GM12891 (cell line): Measurements from ENCODE around the gene SLC30A7.
"Not testable (repeated sequence)": the region's sequence is repeated elsewhere in the genome, so short reads cannot be mapped to it uniquely, and the experiment has no call there.

Experiments
- DNase-seq: peaks from one replicate; pipeline ENCODE4 v3.0.0; 2011; ENCODE audit warnings: low spot score; ENCODE audit not compliant: insufficient read length
- FAIRE-seq: peaks from 2 replicates; lab custom pipeline; 2011; peaks lifted over from hg19 to GRCh38; lab: Jason Lieb, UNC
- PAX5 ChIP-seq: IDR thresholded peaks from 2 replicates; pipeline ENCODE4 v1.6.1; 2011; ENCODE audit warnings: low read length, moderate library complexity, mild to moderate bottlenecking; ENCODE audit not compliant: insufficient read depth, severe bottlenecking
- POLR2A ChIP-seq: IDR thresholded peaks from 2 replicates; pipeline ENCODE4 v1.6.1; 2011; ENCODE audit warnings: low read depth, low read length, control low read depth
- POLR2AphosphoS5 ChIP-seq: IDR thresholded peaks from 2 replicates; pipeline ENCODE4 v1.6.1; 2011; ENCODE audit warnings: low read depth, low read length, control low read depth
- POU2F2 ChIP-seq: IDR thresholded peaks from 2 replicates; pipeline ENCODE4 v1.6.1; 2011; ENCODE audit warnings: low read depth, mild to moderate bottlenecking, control low read depth, low read length, moderate library complexity
- SPI1 ChIP-seq: IDR thresholded peaks from 2 replicates; pipeline ENCODE4 v1.6.1; 2011; ENCODE audit warnings: low read depth, low read length, control low read depth
- TAF1 ChIP-seq: IDR thresholded peaks from 2 replicates; pipeline ENCODE4 v1.6.1; 2011; ENCODE audit warnings: low read depth, low read length, control low read depth

The SLC30A7 gene

GRCh38 chr1:100866901-100867206 lies 29.0 kb upstream of the SLC30A7 start:
- FAIRE-seq = no peak
- TF ChIP-seq POLR2A (no peak), TAF1 (no peak), SPI1 (no peak), POLR2AphosphoS5 (no peak), PAX5 (no peak), POU2F2 (no peak)
- DNase-seq = no peak

DNA sequence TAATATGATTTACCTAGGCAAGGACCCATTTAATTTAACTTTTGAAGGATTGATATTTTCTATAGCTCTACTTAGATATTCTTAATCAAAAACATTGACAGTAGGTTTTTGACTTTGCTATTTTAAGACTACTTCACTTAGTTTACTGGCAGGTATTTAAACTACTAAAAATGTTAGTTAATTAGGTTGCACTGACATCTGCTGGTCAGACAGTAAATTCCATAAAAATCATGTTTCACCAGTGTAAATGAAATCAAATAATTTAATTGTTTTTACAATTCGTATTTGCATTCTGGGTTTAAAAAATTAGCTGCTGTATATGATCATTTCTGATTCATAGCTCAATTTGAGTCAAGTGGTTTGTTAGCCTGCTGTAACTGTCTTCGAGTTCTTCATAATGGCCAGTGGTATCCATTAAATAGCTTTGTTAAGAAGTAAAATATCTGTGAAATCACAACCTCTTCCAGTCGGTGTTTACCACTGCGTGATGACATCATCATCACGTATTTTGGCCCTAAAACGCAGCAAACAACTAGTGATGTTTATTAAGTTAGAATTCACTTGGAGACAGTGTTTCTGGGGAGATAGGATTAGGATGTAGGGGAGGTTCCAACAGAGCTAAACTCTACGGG lies 27.4 kb upstream of the SLC30A7 start:
- FAIRE-seq = no peak
- TF ChIP-seq POU2F2 = no peak
- no peak for TF ChIP-seq SPI1
- TF ChIP-seq PAX5 = no peak
- TF ChIP-seq POLR2AphosphoS5 = no peak
- TF ChIP-seq POLR2A = no peak
- TF ChIP-seq TAF1 = no peak
- DNase-seq = no peak

- TF ChIP-seq TAF1 = no peak
- TF ChIP-seq POLR2A = no peak
- no peak for TF ChIP-seq PAX5
- no peak for TF ChIP-seq SPI1
- TF ChIP-seq POLR2AphosphoS5 = no peak
- no peak for TF ChIP-seq POU2F2
- FAIRE-seq (no peak), DNase-seq (no peak)
These were observed 25.9 kb upstream of the SLC30A7 start for GRCh38 chr1:100869996-100870395.

DNA sequence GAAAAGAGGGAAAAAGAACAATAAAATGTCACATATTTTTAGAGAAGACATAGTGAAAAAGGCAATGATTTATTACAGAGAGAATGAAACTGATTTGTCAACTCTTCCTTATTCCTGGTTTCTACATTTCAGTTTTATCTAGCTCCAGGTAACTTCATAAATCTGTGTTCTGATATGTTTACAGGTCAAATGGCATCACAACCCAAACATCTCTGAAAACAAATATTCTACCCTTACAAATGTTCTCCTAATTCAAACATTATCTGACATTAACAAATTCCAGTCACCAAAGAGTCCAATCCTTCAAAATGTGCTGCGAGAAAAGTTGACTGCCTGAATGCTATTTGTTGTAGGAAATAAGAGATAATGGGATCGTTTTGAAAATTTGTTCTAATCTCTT lies 21.5 kb upstream of the SLC30A7 start:
- FAIRE-seq (no peak), DNase-seq (no peak)
- TF ChIP-seq TAF1 = no peak
- TF ChIP-seq PAX5 = no peak
- no peak for TF ChIP-seq POLR2A

- no peak for TF ChIP-seq POLR2AphosphoS5
- TF ChIP-seq SPI1 = no peak
- TF ChIP-seq POU2F2 = no peak
- no peak for TF ChIP-seq POLR2A
- TF ChIP-seq PAX5 = no peak
- no peak for TF ChIP-seq TAF1
- no peak for FAIRE-seq
- DNase-seq = no peak
These were observed 20.7 kb upstream of the SLC30A7 start for GRCh38 chr1:100875228-100875627.

- FAIRE-seq (no peak), DNase-seq (no peak)
- TF ChIP-seq TAF1 = no peak
- no peak for TF ChIP-seq PAX5
- TF ChIP-seq SPI1 = no peak
- TF ChIP-seq POLR2AphosphoS5 = no peak
- TF ChIP-seq POLR2A = no peak
- no peak for TF ChIP-seq POU2F2
These were observed 19.6 kb upstream of the SLC30A7 start for GRCh38 chr1:100876291-100876690.

DNA sequence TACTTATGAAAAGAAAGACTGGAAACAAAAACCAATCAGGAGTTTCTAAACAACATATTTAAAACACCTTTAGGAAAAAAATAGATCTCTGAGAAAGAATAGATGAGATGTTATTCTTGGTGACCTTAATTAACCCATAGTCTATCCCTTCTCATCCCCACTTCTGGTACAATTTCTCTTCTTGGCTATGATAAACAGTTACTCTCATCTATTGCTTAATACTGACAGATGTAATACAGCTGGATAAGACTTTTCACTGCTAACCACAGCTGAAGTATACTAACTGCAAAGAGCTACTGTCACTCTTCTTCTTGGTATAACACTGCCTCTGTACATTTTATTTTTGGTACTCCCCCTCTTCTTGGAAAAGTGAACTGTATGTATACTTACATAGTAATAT lies 16.5 kb upstream of the SLC30A7 start:
- TF ChIP-seq SPI1 = no peak
- no peak for TF ChIP-seq POU2F2
- TF ChIP-seq TAF1 = no peak
- no peak for TF ChIP-seq PAX5
- no peak for TF ChIP-seq POLR2A
- TF ChIP-seq POLR2AphosphoS5 = no peak
- DNase-seq = no peak
- no peak for FAIRE-seq

GRCh38 chr1:100881687-100882086 lies 14.2 kb upstream of the SLC30A7 start:
- FAIRE-seq = no peak
- TF ChIP-seq TAF1 (no peak), PAX5 (no peak), SPI1 (no peak), POU2F2 (no peak), POLR2AphosphoS5 (no peak)
- DNase-seq = no peak

- peak; percentile 41 for FAIRE-seq
- TF ChIP-seq TAF1 (no peak), POLR2A (no peak), POU2F2 (no peak), PAX5 (no peak), SPI1 (no peak), POLR2AphosphoS5 (no peak)
- DNase-seq = no peak
These were observed 13.2 kb upstream of the SLC30A7 start for GRCh38 chr1:100882698-100883097.

DNA sequence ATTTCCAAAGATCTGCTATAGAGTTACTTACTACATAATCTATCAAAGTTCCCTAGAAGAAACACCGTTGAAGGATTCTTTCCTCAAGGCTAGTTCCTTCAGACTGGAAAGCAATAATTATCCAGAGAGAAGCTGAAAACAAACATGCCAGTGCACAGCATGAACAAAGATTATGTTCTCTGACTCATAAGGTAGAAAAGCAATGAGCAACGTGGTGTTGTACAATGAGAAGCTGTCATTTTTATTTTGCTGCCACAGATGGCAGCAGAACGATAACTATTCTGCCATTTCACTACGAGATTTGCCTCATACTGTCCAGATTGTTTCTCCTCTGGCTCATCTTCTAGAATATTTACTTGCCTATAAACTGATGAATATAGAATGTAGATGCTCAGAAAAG lies 11.9 kb upstream of the SLC30A7 start:
- TF ChIP-seq POLR2A = no peak
- DNase-seq (no peak), FAIRE-seq (no peak)

DNA sequence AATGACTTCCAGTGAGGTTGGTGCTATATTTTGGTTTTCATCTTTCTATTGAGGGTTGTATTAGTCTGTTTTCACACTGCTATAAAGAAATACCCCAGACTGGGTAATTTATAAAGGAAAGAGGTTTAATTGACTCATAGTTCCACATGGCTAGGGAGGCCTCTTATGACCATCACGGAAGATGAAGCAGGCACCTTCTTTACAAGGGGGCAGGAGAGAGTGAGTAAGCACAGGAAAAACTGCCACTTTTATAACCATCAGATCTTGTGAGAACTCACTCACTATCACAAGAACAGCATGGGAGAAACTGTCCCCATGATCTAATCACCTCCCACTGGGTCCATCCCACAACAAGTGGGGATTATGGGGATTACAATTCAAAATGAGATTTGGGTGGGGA lies 6.9 kb upstream of the SLC30A7 start:
- DNase-seq, FAIRE-seq: not testable (repeated sequence)

GRCh38 chr1:100889869-100890482 lies 5.9 kb upstream of the SLC30A7 start:
- not testable (repeated sequence) for DNase-seq, FAIRE-seq
